LNCAP (cell line): ENCODE results near the gene MUC15.

ENCODE experiments used
- TF ChIP-seq, protein P1 (sequence below): fragments of 450-650 bp; IDR thresholded peaks from 2 replicates; pipeline ENCODE4 v1.5.1; 2017; ENCODE audit warnings: mild to moderate bottlenecking

MUC15 gene, protein sequence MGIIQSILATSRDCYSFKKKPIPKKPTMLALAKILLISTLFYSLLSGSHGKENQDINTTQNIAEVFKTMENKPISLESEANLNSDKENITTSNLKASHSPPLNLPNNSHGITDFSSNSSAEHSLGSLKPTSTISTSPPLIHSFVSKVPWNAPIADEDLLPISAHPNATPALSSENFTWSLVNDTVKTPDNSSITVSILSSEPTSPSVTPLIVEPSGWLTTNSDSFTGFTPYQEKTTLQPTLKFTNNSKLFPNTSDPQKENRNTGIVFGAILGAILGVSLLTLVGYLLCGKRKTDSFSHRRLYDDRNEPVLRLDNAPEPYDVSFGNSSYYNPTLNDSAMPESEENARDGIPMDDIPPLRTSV

DNA sequence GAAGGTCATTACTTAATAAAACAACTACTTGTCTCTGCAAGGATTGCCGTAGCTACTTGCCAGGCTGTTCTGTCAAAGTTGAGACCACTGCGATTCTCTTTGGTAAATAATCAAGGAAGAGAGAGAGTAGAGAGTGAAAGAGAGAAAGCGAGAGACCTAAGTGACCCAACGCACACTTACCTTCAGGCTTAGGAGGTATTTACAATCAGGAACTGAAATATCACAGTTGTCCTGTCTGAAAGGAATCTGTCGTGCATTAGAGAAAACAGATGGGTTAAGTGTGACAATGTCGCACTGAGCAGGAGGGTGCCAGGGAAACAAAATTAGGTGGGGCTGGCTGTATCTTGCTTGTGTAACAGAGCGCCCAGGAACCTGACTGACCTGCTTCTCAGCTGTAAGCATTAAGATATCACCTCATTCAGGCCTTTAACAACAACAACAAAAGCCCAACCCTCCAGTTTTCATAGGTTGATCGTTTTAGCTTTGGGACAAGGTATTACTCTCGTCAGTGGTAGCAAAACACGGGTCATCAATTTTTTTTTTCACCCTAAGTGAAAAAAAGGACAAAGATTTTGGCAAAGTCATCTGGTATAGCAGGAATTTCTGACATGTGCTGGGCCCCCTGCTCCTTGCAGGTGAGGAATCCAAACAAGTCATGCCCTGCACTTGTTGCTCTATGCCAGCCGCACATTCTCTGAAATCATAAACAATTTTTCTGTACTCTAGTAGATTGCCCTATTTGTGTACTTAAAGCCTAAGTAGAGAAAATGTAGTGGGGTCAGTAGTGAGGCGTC, at the start of gene MUC15:
MUC15 (minus strand) TSS at position 403 of the 794 bp plus-strand sequence. CDS start 5,169 bp downstream, outside the sequence.
- TF ChIP-seq, protein P1, sequence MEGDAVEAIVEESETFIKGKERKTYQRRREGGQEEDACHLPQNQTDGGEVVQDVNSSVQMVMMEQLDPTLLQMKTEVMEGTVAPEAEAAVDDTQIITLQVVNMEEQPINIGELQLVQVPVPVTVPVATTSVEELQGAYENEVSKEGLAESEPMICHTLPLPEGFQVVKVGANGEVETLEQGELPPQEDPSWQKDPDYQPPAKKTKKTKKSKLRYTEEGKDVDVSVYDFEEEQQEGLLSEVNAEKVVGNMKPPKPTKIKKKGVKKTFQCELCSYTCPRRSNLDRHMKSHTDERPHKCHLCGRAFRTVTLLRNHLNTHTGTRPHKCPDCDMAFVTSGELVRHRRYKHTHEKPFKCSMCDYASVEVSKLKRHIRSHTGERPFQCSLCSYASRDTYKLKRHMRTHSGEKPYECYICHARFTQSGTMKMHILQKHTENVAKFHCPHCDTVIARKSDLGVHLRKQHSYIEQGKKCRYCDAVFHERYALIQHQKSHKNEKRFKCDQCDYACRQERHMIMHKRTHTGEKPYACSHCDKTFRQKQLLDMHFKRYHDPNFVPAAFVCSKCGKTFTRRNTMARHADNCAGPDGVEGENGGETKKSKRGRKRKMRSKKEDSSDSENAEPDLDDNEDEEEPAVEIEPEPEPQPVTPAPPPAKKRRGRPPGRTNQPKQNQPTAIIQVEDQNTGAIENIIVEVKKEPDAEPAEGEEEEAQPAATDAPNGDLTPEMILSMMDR: no peak

DNA sequence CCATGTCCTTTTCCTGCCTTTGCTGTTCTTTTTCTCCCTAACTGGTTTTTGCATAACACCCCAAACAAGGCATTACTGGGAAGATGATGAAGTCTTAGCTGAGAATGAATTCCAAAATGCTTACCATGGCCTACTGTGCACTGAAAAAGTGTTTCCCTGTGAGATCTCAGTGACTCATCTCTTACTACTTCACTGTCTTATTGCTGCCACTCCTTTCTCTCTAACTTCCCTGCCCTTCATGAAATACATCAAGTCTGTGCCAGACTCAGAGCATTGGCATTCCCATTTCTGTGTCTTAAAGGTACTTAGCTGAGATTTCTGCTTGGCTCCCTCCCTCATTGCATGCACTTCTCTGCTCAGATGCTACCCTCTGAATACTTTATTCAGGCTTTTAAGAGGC, 49.1 kb upstream of the MUC15 start:
- TF ChIP-seq, protein P1: no peak

DNA sequence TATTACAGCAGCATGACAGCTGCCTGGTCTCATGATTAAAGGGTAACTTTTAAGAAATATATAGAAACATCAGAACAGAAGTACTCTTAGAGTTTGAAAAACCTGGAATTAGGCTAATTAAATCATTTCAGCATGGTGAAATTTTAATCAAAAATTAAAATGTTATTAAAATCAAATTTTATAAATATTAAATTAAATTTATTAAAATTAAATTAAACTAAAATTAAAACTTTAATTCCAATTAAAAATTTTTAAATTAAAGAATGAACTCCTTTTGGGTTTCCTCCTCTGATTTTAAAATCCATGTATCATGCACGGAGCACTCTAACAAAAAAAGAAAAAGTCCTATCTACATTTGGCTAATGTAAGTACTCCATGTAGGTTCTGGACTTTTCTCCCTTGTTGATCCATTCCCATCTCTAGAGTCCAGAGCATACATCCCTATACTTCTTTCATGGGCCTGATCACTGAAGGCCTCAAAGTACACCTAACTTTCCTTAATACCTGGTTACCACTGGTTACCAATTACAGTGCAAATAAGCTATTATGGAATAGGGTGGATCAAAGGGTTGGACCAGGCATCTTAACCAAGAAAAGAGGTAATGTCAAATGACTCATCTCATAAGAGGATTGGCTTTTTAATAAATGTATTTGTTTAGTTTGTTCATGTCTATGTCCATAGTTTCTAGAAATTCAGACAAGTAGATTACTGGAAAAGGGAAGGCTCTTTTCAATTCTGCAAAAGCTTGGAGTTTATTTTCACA, 48.4 kb upstream of the MUC15 start:
- TF ChIP-seq, protein P1: no peak

DNA sequence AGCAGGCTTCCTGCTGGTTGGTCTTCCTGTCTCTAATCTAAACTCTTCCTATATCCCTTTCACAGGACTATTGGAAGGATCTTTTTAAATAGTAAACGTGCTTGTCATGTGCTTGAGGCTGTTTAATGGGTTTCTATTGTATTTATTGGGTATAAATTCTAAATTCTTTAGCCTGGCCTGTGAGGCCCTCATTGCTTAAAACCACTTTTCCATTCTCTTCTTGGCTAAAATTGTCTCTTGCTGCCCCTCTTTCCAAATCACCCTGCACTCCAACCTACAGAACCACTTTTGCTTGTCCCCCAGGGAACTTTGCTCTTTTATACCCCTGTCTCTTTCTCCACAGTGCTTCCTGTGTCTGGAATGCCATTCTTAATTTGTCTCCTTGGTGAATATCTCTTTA, 46.4 kb upstream of the MUC15 start:
- TF ChIP-seq, protein P1: no peak

DNA sequence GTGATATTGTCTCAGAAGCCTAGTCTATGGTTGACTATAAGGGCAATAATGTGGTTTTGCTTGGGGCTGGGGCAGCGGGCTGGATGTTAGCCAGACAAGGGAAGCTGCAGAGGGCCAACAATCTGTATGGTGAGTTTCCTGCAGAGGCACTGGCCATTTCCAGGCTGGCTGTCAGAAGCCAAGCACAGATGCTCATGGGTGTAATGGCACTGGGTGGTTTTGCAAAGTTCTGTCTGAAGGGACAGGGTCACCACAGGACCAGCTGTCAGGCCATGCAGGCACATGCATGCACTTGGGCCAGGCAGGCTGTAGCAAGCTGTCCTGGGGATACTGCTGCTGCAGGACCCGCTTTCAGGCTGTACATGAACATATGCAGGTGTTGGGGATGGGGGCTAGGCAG, 41.7 kb upstream of the MUC15 start:
- TF ChIP-seq, protein P1: no peak

DNA sequence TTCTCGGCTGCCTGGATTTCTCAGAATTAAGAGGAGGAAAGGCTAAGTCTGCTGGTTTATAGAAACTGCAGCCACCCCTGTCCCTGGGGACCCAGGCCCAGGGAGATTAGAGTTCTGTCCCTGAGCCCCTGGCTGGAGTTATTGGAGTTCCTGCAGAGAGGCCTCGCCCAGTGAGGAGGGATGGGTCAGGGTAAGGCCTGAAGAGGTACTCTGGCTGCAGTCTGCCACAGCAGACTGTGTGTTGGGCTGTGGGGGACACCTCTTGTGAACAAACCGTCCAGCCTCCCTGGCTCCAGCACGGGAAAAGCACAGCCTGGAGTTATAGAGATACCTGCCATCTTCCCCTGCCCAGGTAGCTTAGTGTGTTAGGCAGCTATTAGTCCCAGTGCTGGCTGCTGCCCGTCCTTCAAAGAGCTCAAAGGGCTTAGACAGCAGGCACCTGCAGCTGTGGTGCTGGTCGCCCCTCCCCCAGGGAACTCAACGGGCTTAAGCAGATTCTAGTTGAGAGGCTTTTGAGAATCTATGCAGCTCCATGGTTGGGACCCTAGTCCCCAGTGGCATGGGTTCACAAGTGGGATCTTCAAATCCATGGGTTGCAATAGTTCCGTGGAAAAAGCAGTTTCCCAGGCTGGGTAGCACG, 36.6 kb upstream of the MUC15 start:
- TF ChIP-seq, protein P1: no peak
